K562 (cell line): ENCODE data around the gene ODAD4. TPM values are rescaled to one million over a fixed set of nuclear protein-coding genes. Genes with fewer than 3 reads are reported as not detected.

ENCODE experiments used
- ATAC-seq: fragments of 200-7000 bp; cut with Tn5 transposase; 3 replicates; pipeline ENCODE4 v1.9.1; 2020; ENCODE audit warnings: moderate library complexity
- BruUV-seq: library from RNA; stranded (reverse); fragments of 400-500 nt; replicated peaks from 2 replicates; lab custom pipeline; 2021; lab: Mats Ljungman, UMichigan
- CTCF ChIA-PET: fragments of 300-600 bp; formaldehyde crosslinking; extraction: SDS; loops from one replicate; lab custom pipeline; 2021; ENCODE audit warnings: low intra/inter-chr PET ratio; lab: Yijun Ruan, JAX
- POLR2A ChIA-PET: fragments of 300-600, 350-650 bp; sonication (Branson Sonifier 250); formaldehyde crosslinking; extraction: SDS; loops from one replicate; lab custom pipeline; 2021; ENCODE audit warnings: antibody characterized with exemption, inconsistent platforms; lab: Yijun Ruan, JAX
- DNase-seq, 4 experiments: peaks; one replicate each; pipeline versions ENCODE4 v3.0.0 to v3.0.0-alpha.2; 2011 to 2018; ENCODE audit warnings: low spot score in 3 of 4, mixed read lengths in 3 of 4; ENCODE audit errors: extremely low read depth in 1 of 4
- FAIRE-seq: peaks from 2 replicates; lab custom pipeline; 2011; peaks lifted over from hg19 to GRCh38; lab: Jason Lieb, UNC
- H2AFZ ChIP-seq: 2 replicates; pipeline ENCODE4 v1.6.0; 2011; ENCODE audit warnings: low read depth, low read length, control low read depth, inconsistent platforms
- H3K27ac ChIP-seq: fragments of 200-600 bp; 3 replicates; pipeline ENCODE4 v1.8.0; 2011; ENCODE audit warnings: low read depth, mild to moderate bottlenecking, control low read depth, inconsistent platforms, low read length, moderate library complexity, mixed read lengths; ENCODE audit errors: extremely low read depth
- H3K27me3 ChIP-seq, 2 experiments: fragments of 300-600 bp in 1 of 2; 2 replicates in 1 of 2; 3 replicates in 1 of 2; pipeline versions ENCODE4 v1.6.0 to v1.8.0; 2011; ENCODE audit warnings: inconsistent platforms in 2 of 2, low read length in 2 of 2, mild to moderate bottlenecking in 1 of 2, mixed read lengths in 1 of 2, moderate library complexity in 1 of 2; ENCODE audit not compliant: control insufficient read depth in 2 of 2, insufficient read depth in 2 of 2
- H3K36me3 ChIP-seq: fragments of 300-600 bp; 3 replicates; pipeline ENCODE4 v1.8.0; 2011; ENCODE audit warnings: mild to moderate bottlenecking, low read length, inconsistent platforms; ENCODE audit not compliant: control insufficient read depth, insufficient read depth
- H3K4me1 ChIP-seq, 2 experiments: fragments of 200-600 bp in 1 of 2; replicated peaks in 1 of 2; 2 replicates in 1 of 2; 3 replicates in 1 of 2; pipeline versions ENCODE4 v1.5.1 to v1.8.0; 2011; ENCODE audit warnings: inconsistent platforms in 2 of 2, low read length in 2 of 2, mild to moderate bottlenecking in 1 of 2, mixed read lengths in 1 of 2, moderate library complexity in 1 of 2; ENCODE audit not compliant: control insufficient read depth in 2 of 2, insufficient read depth in 2 of 2
- H3K4me2 ChIP-seq: 2 replicates; pipeline ENCODE4 v1.6.1; 2011; ENCODE audit warnings: low read length, control low read depth, inconsistent platforms, mixed read lengths; ENCODE audit not compliant: insufficient read depth
- H3K4me3 ChIP-seq: fragments of 200-600 bp; sonication (generic), shearing (Covaris generic); 2 replicates; pipeline ENCODE4 v1.5.1; 2016; ENCODE audit warnings: control low read depth, inconsistent platforms
- H3K79me2 ChIP-seq: fragments of 200-600 bp; 3 replicates; pipeline ENCODE4 v1.8.0; 2011; ENCODE audit warnings: low read length, inconsistent platforms; ENCODE audit not compliant: control insufficient read depth, insufficient read depth
- H3K9ac ChIP-seq, 2 experiments: 2 replicates each; pipeline versions ENCODE4 v1.6.0 to v1.6.1; 2011; ENCODE audit warnings: low read depth in 2 of 2, low read length in 2 of 2, control low read depth in 1 of 2, inconsistent platforms in 1 of 2, mild to moderate bottlenecking in 1 of 2, mixed read lengths in 1 of 2; ENCODE audit not compliant: insufficient read depth in 1 of 2
- H3K9me1 ChIP-seq: one replicate; pipeline ENCODE4 v1.6.0; 2011; ENCODE audit warnings: inconsistent platforms, mild to moderate bottlenecking, low read length, moderate library complexity; ENCODE audit not compliant: control insufficient read depth, insufficient read depth
- H3K9me3 ChIP-seq: replicated peaks from 2 replicates; pipeline ENCODE4 v1.5.1; 2011; ENCODE audit warnings: low read depth, low read length, inconsistent platforms; ENCODE audit not compliant: control insufficient read depth, insufficient read depth
- H4K20me1 ChIP-seq: replicated peaks from 2 replicates; pipeline ENCODE4 v1.6.1; 2011; ENCODE audit warnings: low read length, inconsistent platforms, mixed read lengths; ENCODE audit not compliant: control insufficient read depth, insufficient read depth
- CBFA2T2 ChIP-seq: fragments of 450-650 bp; conservative IDR thresholded peaks from 2 replicates; pipeline ENCODE4 v1.6.1; 2017; ENCODE audit warnings: mild to moderate bottlenecking
- CBFA2T3 ChIP-seq: fragments of 450-650 bp; IDR thresholded peaks from 2 replicates; pipeline ENCODE4 v1.6.1; 2017
- CHD2 ChIP-seq: IDR thresholded peaks from 2 replicates; pipeline ENCODE4 v1.6.1; 2011; ENCODE audit warnings: low read depth, low read length
- CREBBP ChIP-seq: IDR thresholded peaks from one replicate; pipeline ENCODE4 v1.6.1; 2012; ENCODE audit warnings: low read depth, mild to moderate bottlenecking, control low read depth, inconsistent platforms, low read length
- PHB ChIP-seq: fragments of 250-450 bp; sonication (Bioruptor Pico); IDR thresholded peaks from 2 replicates; pipeline ENCODE4 v1.5.0; 2021
- RAD21 ChIP-seq, 2 experiments: fragments of 250-450 bp in 1 of 2; fragments of 450-650 bp in 1 of 2; sonication (Bioruptor Pico) in 1 of 2; formaldehyde crosslinking in 1 of 2; IDR thresholded peaks in 1 of 2; conservative IDR thresholded peaks in 1 of 2; 2 replicates each; pipeline versions ENCODE4 v1.4.0 to v1.8.0; 2020 to 2022; ENCODE audit warnings: mild to moderate bottlenecking in 2 of 2, moderate library complexity in 1 of 2
- SREBF2 ChIP-seq: sonication (generic); formaldehyde crosslinking; IDR thresholded peaks from 2 replicates; pipeline ENCODE4 v1.4.0; 2020; ENCODE audit warnings: mild to moderate bottlenecking, missing genetic modification reagents
- TAL1 ChIP-seq: fragments of 450-650 bp; IDR thresholded peaks from 2 replicates; pipeline ENCODE4 v1.6.1; 2016; ENCODE audit warnings: mild to moderate bottlenecking
- TCF3 ChIP-seq: sonication (generic); formaldehyde crosslinking; IDR thresholded peaks from 2 replicates; pipeline ENCODE4 v1.4.0; 2020; ENCODE audit warnings: mild to moderate bottlenecking, missing genetic modification reagents
- ZNF316 ChIP-seq: fragments of 450-650 bp; IDR thresholded peaks from 2 replicates; pipeline ENCODE4 v1.6.1; 2016
- WGBS: fragments of 100-300 bp; shearing (Covaris generic); methylation state at CpG from one replicate; pipeline ENCODE4 v1.1.6; 2016; ENCODE audit warnings: low coverage, mixed read lengths; ENCODE audit not compliant: insufficient coverage; ENCODE audit errors: missing lambda C conversion rate; 5-methylcytosine and 5-hydroxymethylcytosine counted together
- in situ Hi-C: fragments of 300-500 bp; cut with MboI; formaldehyde crosslinking; loops from 4 replicates; pipeline ENCODE4 v1.15.0; 2018; ENCODE audit warnings: inconsistent platforms, mixed read lengths
- intact Hi-C: fragments of 100-400 bp; cut with micrococcal nuclease; formaldehyde crosslinking; loops from 2 replicates; pipeline ENCODE4 v1.14.2; 2022
- polyA plus RNA-seq, 8 experiments: library from polyadenylated mRNA; depleted of rRNA in 4 of 8; stranded (reverse) in 5 of 8; unstranded in 3 of 8; fragments of >200 nt; fragmentation: Nextera tagmentation in 2 of 8; fragmentation: Illumina TruSeq in 1 of 8; extraction: Ambion mirVana in 2 of 8; extraction: Trizol in 1 of 8; gene quantifications; 2 replicates each; pipeline versions ENCODE4 v1.2.1 to v1.2.3, GENCODE V29; 2011 to 2014; ENCODE audit warnings: inconsistent platforms in 1 of 8, missing spikeins in 1 of 8
- total RNA-seq, 7 experiments: library from RNA; depleted of rRNA in 6 of 7; stranded (reverse); fragments of >200 nt in 6 of 7; fragmentation: Illumina TruSeq in 2 of 7; extraction: Trizol in 2 of 7; gene quantifications; 2 replicates each; pipeline versions ENCODE4 v1.2.1 to v1.2.3, GENCODE V29; 2011 to 2021; ENCODE audit warnings: low replicate concordance in 1 of 7
- TF ChIP-seq, protein P1 (sequence below): fragments of 250-450 bp; sonication (Bioruptor Pico); IDR thresholded peaks from 2 replicates; pipeline ENCODE4 v1.5.0; 2020; ENCODE audit warnings: mild to moderate bottlenecking

The ODAD4 gene
- total and polyA plus RNA-seq, 9 of the 15 experiments (the other 6 are each of a cell fraction or from before 2014, with no cell fraction given), result 0.09 to 0.98 (median 0.51) TPM

DNA sequence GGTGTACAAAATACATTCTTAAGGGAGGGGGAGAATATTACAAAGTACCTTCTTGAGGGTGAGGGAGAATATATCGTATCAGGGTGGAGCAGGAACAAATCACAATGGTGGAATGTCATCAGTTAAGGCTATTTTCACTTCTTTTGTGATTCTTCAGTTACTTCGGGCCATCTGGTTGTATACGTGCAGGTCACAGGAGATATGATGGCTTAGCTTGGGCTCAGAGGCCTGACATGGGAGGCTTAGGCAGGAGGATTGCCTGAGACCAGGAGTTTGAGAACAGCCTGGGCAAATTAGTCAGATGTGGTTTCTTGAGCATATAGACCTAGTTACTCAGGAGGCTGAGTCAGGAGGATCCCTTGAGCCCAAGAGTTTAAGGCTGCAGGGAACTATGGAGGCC lies 13.1 kb downstream of the ODAD4 start:
- Histone ChIP-seq H3K4me1 (peaks cover 17 to 19% of the 10 kb centered on the region in 2 experiments), H3K79me2 (no peaks in the 10 kb centered on the region), H3K9me1 (no peaks in the 10 kb centered on the region), H3K4me2 (no peak overlapping the region), H3K9me3 (no peaks in the 10 kb centered on the region), H3K4me3 (no peak overlapping the region), H4K20me1 (no peaks in the 10 kb centered on the region), H2AFZ (no peak overlapping the region), H3K27me3 (no peaks in the 10 kb centered on the region)
- WGBS, result 30% methylated on average over 3 of the region's 3 CpGs
- in situ Hi-C loops, result no loop called here
- CTCF ChIA-PET, result no interaction called here
- no TSS peak for BruUV-seq
- FAIRE-seq, result no peak
- TF ChIP-seq, protein P1, sequence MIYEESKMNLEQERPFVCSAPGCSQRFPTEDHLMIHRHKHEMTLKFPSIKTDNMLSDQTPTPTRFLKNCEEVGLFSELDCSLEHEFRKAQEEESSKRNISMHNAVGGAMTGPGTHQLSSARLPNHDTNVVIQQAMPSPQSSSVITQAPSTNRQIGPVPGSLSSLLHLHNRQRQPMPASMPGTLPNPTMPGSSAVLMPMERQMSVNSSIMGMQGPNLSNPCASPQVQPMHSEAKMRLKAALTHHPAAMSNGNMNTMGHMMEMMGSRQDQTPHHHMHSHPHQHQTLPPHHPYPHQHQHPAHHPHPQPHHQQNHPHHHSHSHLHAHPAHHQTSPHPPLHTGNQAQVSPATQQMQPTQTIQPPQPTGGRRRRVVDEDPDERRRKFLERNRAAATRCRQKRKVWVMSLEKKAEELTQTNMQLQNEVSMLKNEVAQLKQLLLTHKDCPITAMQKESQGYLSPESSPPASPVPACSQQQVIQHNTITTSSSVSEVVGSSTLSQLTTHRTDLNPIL (CRISPR knock-in tag), result no peak
- TF ChIP-seq TAL1 (peak; percentile 38; the same call in 1 of the 2 replicates), RAD21 (CRISPR knock-in tag; conservative IDR thresholded peaks at IDR 0.05 in 1 of 2, IDR thresholded peaks at IDR 0.05 in 1 of 2) (no peak), CREBBP (no peak), TCF3 (CRISPR knock-in tag) (no peak), CBFA2T3 (peak; percentile 57), CHD2 (no peak), CBFA2T2 (peak; percentile 34; the same call in 1 of the 2 replicates), ZNF316 (no peak), PHB (CRISPR knock-in tag) (no peak), SREBF2 (CRISPR knock-in tag) (no peak)
- TF ChIP-seq, all 486 proteins: peak for 3
- Histone ChIP-seq H3K27ac (no peak overlapping the region), H3K36me3 (no peaks in the 10 kb centered on the region), H3K9ac (no peak overlapping the region)
- POLR2A ChIA-PET, result no interaction called here
- intact Hi-C loops, result no loop called here
- no peak for ATAC-seq
- no peak for DNase-seq
